H7 (cell line): ENCODE data around the gene TMEM14C. TPM values are rescaled to one million over a fixed set of nuclear protein-coding genes. Genes with fewer than 3 reads are reported as not detected.
"Not testable (repeated sequence)": the region's sequence is repeated elsewhere in the genome, so short reads cannot be mapped to it uniquely, and the experiment has no call there.

Experiments
- DNase-seq: peaks from one replicate; pipeline ENCODE4 v3.0.0; 2012
- H3K27me3 ChIP-seq: 2 replicates; pipeline ENCODE4 v1.6.0; 2011; ENCODE audit warnings: mild to moderate bottlenecking, low read length; ENCODE audit not compliant: control insufficient read depth, insufficient read depth
- H3K36me3 ChIP-seq: replicated peaks from 2 replicates; pipeline ENCODE4 v1.5.1; 2011; ENCODE audit warnings: low read length; ENCODE audit not compliant: control insufficient read depth, insufficient read depth
- H3K4me3 ChIP-seq: 2 replicates; pipeline ENCODE4 v1.5.1; 2011; ENCODE audit warnings: low read depth, mild to moderate bottlenecking, control low read depth, low read length, moderate library complexity; ENCODE audit not compliant: insufficient read depth
- total RNA-seq: library from RNA; depleted of rRNA; stranded (reverse); fragments of >200 nt; shearing (Covaris generic); gene quantifications from 2 replicates; pipeline ENCODE4 v1.2.3, GENCODE V29; 2014

TMEM14C gene
- total RNA-seq, 1 experiment from 2014 or later: 129 TPM

- no peak for DNase-seq
- Histone ChIP-seq H3K36me3 (no peaks in the 10 kb centered on the region; the same call in 1 of the 2 replicates), H3K4me3 (no peak overlapping the region), H3K27me3 (no peaks in the 10 kb centered on the region)
Observed at GRCh38 chr6:10736731-10737130, 13.9 kb downstream of the TMEM14C start.

- DNase-seq: no peak
- no peak overlapping the region for H3K4me3 ChIP-seq
- no peaks in the 10 kb centered on the region for H3K27me3 ChIP-seq
- H3K36me3 ChIP-seq: no peaks in the 10 kb centered on the region; the same call in 1 of the 2 replicates
Observed at GRCh38 chr6:10740061-10740460, 17.2 kb downstream of the TMEM14C start.

- not testable (repeated sequence) for H3K27me3 ChIP-seq, DNase-seq, H3K36me3 ChIP-seq, H3K4me3 ChIP-seq
Observed at GRCh38 chr6:10741643-10742042, 18.8 kb downstream of the TMEM14C start.

GRCh38 chr6:10742251-10742650, 19.4 kb downstream of the TMEM14C start:
- Histone ChIP-seq H3K27me3 (no peaks in the 10 kb centered on the region), H3K36me3 (no peaks in the 10 kb centered on the region; the same call in 1 of the 2 replicates), H3K4me3 (no peak overlapping the region)
- DNase-seq: no peak

- Histone ChIP-seq H3K27me3 (no peaks in the 10 kb centered on the region), H3K4me3 (no peak overlapping the region), H3K36me3 (no peaks in the 10 kb centered on the region; the same call in 1 of the 2 replicates)
- peak; percentile 15 for DNase-seq
Observed at GRCh38 chr6:10743515-10743914, 20.6 kb downstream of the TMEM14C start.

- no peaks in the 10 kb centered on the region for H3K27me3 ChIP-seq
- peaks cover 7% of the 10 kb centered on the region for H3K36me3 ChIP-seq
- H3K4me3 ChIP-seq: no peak overlapping the region
- peak; percentile 26 for DNase-seq
Observed at GRCh38 chr6:10745116-10745515, 22.2 kb downstream of the TMEM14C start.

GRCh38 chr6:10746915-10747250, 24.0 kb downstream of the TMEM14C start:
- H3K27me3 ChIP-seq: no peaks in the 10 kb centered on the region
- H3K4me3 ChIP-seq: peak overlapping the region; percentile 87
- peaks cover 14% of the 10 kb centered on the region for H3K36me3 ChIP-seq
- DNase-seq: no peak

- peak; percentile 99 for DNase-seq
- Histone ChIP-seq H3K4me3 (peak within 1 kb of the TSS; percentile 87), H3K36me3 (peaks cover 14% of the 10 kb centered on the region), H3K27me3 (no peaks in the 10 kb centered on the region)
Observed at GRCh38 chr6:10747251-10747972, 24.5 kb downstream of the TMEM14C start, which contains the start of gene TMEM14B. TMEM14B (plus strand) TSS chr6:10747805; CDS start chr6:10749246, 1,441 bp downstream.

- peaks cover 22% of the 10 kb centered on the region for H3K36me3 ChIP-seq
- DNase-seq: no peak
- H3K4me3 ChIP-seq: no peak overlapping the region; the same call in 1 of the 2 replicates
- H3K27me3 ChIP-seq: no peaks in the 10 kb centered on the region
Observed at GRCh38 chr6:10749734-10750133, 26.9 kb downstream of the TMEM14C start.

- H3K27me3 ChIP-seq, H3K4me3 ChIP-seq, DNase-seq: not testable (repeated sequence)
- H3K36me3 ChIP-seq: peaks cover 27% of the 10 kb centered on the region
Observed at GRCh38 chr6:10750568-10750967, 27.7 kb downstream of the TMEM14C start.

GRCh38 chr6:10751757-10752156, 28.9 kb downstream of the TMEM14C start:
- not testable (repeated sequence) for H3K4me3 ChIP-seq, H3K27me3 ChIP-seq, DNase-seq
- H3K36me3 ChIP-seq: peaks cover 29% of the 10 kb centered on the region

- no peak overlapping the region for H3K4me3 ChIP-seq
- H3K27me3 ChIP-seq: no peaks in the 10 kb centered on the region
- peaks cover 21% of the 10 kb centered on the region for H3K36me3 ChIP-seq
- DNase-seq: no peak
Observed at GRCh38 chr6:10756085-10756484, 33.2 kb downstream of the TMEM14C start.

GRCh38 chr6:10759312-10759839, 36.5 kb downstream of the TMEM14C start:
- DNase-seq: peak; percentile 40
- no peak overlapping the region for H3K4me3 ChIP-seq
- H3K36me3 ChIP-seq: peaks cover 12% of the 10 kb centered on the region
- no peaks in the 10 kb centered on the region for H3K27me3 ChIP-seq

GRCh38 chr6:10759884-10760329, 37.0 kb downstream of the TMEM14C start:
- H3K36me3 ChIP-seq: peaks cover 8% of the 10 kb centered on the region
- DNase-seq: no peak
- H3K4me3 ChIP-seq: no peak overlapping the region
- H3K27me3 ChIP-seq: no peaks in the 10 kb centered on the region

- H3K27me3 ChIP-seq: no peaks in the 10 kb centered on the region
- no peak overlapping the region for H3K4me3 ChIP-seq
- DNase-seq: no peak
- H3K36me3 ChIP-seq: peaks cover 1% of the 10 kb centered on the region; the same call in 1 of the 2 replicates
Observed at GRCh38 chr6:10763006-10763405, 40.1 kb downstream of the TMEM14C start.
